Forelimb muscle (tissue), 1 donor: ENCODE data around the gene P2RY6. TPM values are rescaled to one million over a fixed set of nuclear protein-coding genes. Genes with fewer than 3 reads are reported as not detected.

Source experiments
- DNase-seq: peaks from one replicate; pipeline ENCODE4 v3.0.0-alpha.2; 2013; ENCODE audit warnings: low read depth
- polyA plus RNA-seq: library from polyadenylated mRNA; unstranded; fragments of 120-200 nt; gene quantifications from one replicate; pipeline ENCODE4 v1.2.1, GENCODE V29; 2013; ENCODE audit not compliant: insufficient read length

Gene P2RY6
- polyA plus RNA-seq, 1 donor, result 1.7 TPM

GRCh38 chr11:73334384-73335203 lies 62.5 kb downstream of the P2RY6 start:
- DNase-seq, result peak; percentile 55

DNA sequence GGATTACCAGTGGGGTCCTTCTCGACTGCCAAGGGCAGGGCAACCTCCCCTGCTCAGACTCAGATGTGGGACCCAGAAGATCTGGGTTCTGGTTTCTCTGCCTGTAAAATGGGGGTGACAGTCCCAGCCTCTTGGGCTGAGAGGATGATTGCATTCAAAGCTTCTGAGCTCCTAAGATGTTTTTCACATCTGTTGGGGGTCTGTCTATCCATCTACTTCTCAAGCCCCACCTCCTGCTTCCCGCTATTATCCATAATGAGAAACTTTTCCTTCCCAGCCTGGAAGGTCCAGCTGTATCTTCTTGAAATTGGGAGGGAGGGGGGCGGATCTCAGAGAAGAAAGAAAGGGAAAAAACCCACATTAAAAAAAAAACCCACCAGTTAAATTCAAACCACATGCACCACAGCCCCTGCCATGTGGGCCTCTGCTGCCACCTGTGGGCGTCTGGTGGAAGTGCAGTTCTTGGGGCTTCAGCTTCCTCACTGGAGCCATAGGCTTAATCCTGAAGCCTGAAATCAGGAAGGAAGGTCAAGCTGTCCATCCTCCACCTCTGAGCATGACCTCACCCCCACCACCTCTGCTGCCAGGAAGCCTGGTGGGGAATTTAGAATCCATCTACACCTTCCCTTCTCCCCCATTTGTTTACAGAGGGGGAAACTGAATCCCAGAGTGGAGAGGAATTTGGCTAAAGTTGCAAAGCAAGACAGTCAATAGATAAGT lies 63.2 kb downstream of the P2RY6 start:
- peak; percentile 76 for DNase-seq

DNA sequence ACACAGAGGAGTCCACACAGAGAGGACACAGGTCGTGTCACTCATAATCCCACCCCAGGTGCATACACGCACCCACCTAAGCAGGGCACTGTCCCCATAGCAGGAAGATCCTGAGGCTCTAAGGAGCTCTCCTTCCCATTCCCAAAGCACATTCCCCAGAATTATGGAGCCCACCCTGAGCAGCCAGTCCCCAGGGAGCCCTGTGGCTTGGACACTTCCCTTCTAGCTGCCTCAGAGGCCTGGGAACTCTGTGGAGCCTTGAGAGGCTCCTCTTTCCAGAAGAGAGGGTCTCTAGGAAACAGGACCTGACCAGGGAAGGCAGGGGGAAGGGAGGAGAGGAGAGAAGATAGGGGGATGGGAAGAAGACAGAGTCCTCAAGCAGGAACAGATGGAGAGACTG lies 65.7 kb downstream of the P2RY6 start:
- DNase-seq, result no peak

- DNase-seq, result no peak
These were observed 66.1 kb downstream of the P2RY6 start for GRCh38 chr11:73338279-73338678.

DNA sequence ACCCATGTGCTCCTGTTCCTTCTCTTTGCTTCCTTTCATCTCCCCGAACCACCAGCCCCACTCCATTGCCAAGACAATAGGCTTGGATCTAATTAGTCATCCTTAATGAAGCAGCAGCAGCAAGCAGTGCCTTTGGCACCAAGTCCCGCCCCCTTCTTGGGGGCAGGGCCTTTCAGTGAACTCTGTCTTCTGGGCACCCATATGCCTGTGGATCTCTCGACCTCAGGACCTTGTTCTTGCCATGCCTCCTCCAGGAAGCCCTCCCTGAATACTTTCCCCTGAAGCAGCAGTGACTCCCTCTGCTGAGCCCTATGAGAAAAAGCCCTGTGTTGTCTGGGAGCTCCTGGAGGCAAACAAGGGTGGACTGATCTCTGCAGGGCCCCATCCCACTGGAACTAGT lies 68.0 kb downstream of the P2RY6 start:
- DNase-seq, result no peak

- DNase-seq, result no peak
These were observed 70.5 kb downstream of the P2RY6 start for GRCh38 chr11:73342633-73343032.

DNA sequence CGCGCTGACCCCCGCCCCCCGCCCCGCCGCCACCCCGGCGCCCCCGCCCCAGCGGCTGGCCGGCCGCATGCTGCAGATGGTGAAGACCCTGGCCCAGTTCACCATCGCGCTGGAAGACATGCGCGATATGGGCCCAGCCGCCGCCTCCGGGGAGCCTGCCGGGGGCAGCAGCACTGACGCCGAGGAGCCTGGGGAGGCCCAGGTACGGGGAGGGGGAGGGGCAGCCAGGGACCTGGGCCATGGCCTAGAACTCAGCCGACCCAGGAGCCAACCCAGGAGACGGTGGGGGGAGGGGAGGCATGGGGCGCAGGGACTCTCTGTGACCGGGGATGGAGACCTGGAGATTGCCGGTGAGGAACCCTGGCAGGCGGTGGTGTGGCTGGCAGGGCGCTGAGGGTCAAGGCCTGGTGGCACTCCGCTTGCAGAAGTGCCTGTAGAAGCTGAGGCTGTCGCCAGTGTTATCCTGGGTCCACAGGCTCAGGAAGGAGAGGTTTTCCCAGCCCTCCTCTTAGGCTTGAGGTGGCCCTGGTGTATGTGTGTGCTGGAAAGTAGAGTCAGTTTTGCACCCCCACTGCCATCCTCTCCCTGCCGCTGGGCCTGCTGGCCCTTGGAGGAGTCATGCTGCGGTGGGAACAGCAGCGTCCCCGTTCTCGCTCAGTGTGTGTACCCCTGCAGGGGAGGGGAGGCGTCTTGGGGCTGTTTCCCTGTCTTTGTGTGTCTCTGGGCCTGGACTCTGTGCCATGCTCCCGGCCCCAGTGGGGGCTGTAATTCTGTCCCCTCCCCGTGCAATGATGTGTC lies 71.1 kb downstream of the P2RY6 start:
- no peak for DNase-seq

GRCh38 chr11:73344191-73344607 lies 72.1 kb downstream of the P2RY6 start:
- no peak for DNase-seq

DNA sequence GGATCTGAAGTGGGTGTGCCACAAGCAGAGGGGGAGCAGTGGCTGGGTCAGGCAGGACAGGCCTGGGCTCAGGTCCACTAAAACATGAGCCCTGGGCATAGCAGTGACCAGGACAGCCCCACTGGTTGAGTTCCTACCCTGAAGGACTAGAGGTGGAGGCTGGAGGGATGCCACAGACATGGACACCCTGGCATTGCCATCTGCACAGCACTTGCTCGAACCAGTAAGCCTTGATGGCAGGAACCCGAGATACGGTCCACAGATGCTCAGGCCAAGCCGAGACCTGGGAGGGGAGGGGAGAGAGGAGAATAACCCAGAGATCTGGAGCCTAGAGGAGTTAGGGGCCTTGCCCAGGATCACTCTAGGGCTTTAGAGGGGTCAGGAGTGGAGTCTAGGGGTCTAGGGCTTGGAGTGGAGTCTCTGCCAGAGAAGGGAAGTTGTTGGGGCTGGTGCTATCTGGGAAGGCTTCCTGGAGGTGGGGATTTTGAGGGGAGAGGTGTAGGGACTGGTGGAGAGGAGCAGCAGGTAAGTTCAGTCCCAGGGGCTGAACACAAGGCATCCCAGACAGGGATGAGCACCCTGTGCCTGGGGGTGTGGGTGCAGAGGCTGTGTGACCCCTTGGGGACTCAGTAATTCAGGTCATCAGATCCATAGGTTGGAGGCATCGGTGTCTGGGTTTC lies 73.5 kb downstream of the P2RY6 start:
- no peak for DNase-seq

GRCh38 chr11:73346186-73346935 lies 74.2 kb downstream of the P2RY6 start:
- no peak for DNase-seq

- DNase-seq, result no peak
These were observed 74.9 kb downstream of the P2RY6 start for GRCh38 chr11:73347067-73347466.

Other genes with a start within 250 kb of the P2RY6 start
- 22.8 TPM for gene FCHSD2, start 130.0 kb upstream of the P2RY6 start, polyA plus RNA-seq
- gene P2RY2, start 54.1 kb upstream of the P2RY6 start, polyA plus RNA-seq, result 2.0 TPM
- 44.5 TPM for gene ARHGEF17, start 35.9 kb downstream of the P2RY6 start, polyA plus RNA-seq
- 3.5 TPM for gene RELT, start 104.1 kb downstream of the P2RY6 start, polyA plus RNA-seq